Right lobe of liver (tissue), 4 donors: ENCODE measurements around the gene ICAM3.

ENCODE experiments used
- CTCF ChIP-seq, 4 donors: fragments of 200-600 bp in 3 of 4; fragments of 450-650 bp in 1 of 4; IDR thresholded peaks; one replicate each; pipeline versions ENCODE4 v1.5.1 to v1.8.0; 2016 to 2022; ENCODE audit warnings: antibody characterized with exemption in 4 of 4, mild to moderate bottlenecking in 2 of 4
- POLR2A ChIP-seq: fragments of 450-650 bp; IDR thresholded peaks from one replicate; pipeline ENCODE4 v1.6.1; 2017; ENCODE audit warnings: antibody characterized with exemption, mild to moderate bottlenecking
- donor health status: DM: no; HTN: no; CAD: no.
- donor health status: DM: no; HTN: no; CAD: no.
- donor health status: DM: no; HTN: yes; CAD: no.

- no peak for TF ChIP-seq CTCF (IDR thresholded peaks at IDR 0.05)
- TF ChIP-seq POLR2A: no peak
These were observed 21.5 kb downstream of the ICAM3 start for GRCh38 chr19:10317857-10318462.
